22Rv1 (cell line): Measurements from ENCODE around the gene SPATS1.

Experiments used
- CTCF ChIP-seq: fragments of 450-650 bp; IDR thresholded peaks from 2 replicates; pipeline ENCODE4 v1.5.1; 2017; ENCODE audit warnings: mild to moderate bottlenecking
- ZFX ChIP-seq: fragments of 450-650 bp; IDR thresholded peaks from 2 replicates; pipeline ENCODE4 v1.6.1; 2017; ENCODE audit warnings: antibody characterized with exemption, borderline replicate concordance

- TF ChIP-seq CTCF (peak; percentile 93), ZFX (no peak)
Measured at GRCh38 chr6:44304282-44305199, 37.9 kb upstream of the SPATS1 start.
